Nephron progenitor cell (in vitro differentiated cells): ENCODE data around the gene UGT2B17.
"Not testable (repeated sequence)": the region's sequence is repeated elsewhere in the genome, so short reads cannot be mapped to it uniquely, and the experiment has no call there.

Source experiments
- DNase-seq: peaks from one replicate; pipeline ENCODE4 v3.0.0; 2021
- H3K27ac Mint-ChIP-seq: 2 replicates; pipeline ENCODE4 v1.8.0; 2021; ENCODE audit warnings: mild to moderate bottlenecking, moderate library complexity, mixed read lengths
- H3K27me3 Mint-ChIP-seq: 2 replicates; pipeline ENCODE4 v1.8.0; 2021; ENCODE audit warnings: mild to moderate bottlenecking, low read depth, mixed read lengths; ENCODE audit not compliant: poor library complexity
- H3K36me3 Mint-ChIP-seq: 2 replicates; pipeline ENCODE4 v1.8.0; 2021; ENCODE audit warnings: low read depth, mixed read lengths
- H3K4me1 Mint-ChIP-seq: 2 replicates; pipeline ENCODE4 v1.8.0; 2021; ENCODE audit warnings: mixed read lengths
- H3K4me3 Mint-ChIP-seq: 2 replicates; pipeline ENCODE4 v1.8.0; 2021; ENCODE audit warnings: mild to moderate bottlenecking, moderate library complexity, mixed read lengths
- H3K9me3 Mint-ChIP-seq: 2 replicates; pipeline ENCODE4 v1.8.0; 2021; ENCODE audit warnings: mild to moderate bottlenecking, moderate library complexity, mixed read lengths
- TF ChIP-seq, protein P1 (sequence below): fragments of 200-600 bp; sonication (generic); IDR thresholded peaks from 2 replicates; pipeline ENCODE4 v1.5.0; 2021; ENCODE audit warnings: antibody characterized with exemption

Gene UGT2B17

DNA sequence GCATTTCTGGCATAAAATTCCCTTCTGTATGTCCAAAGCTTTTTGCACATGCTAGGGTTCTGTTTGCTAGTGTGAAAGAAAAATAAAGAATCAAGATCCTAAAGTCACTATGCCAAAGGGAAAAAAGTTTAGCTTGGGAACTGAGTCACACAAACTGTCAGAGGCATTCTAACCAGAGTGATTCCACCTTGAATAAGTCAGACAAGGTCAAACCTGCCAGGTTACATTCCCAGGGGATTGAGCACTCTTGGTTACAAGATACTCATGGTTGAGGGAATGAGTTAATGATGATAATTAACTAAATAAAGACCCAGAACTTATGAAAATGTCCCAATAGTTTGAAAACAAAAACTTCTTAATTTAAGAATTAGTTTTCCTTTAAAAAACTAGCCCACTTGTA, 13.7 kb upstream of the UGT2B17 start:
- DNase-seq: no peak
- Mint-ChIP-seq H3K27me3 (peaks cover 10% of the 10 kb centered on the region), H3K27ac (no peak overlapping the region), H3K4me3 (no peak overlapping the region), H3K9me3 (peaks cover under 1% of the 10 kb centered on the region), H3K36me3 (no peaks in the 10 kb centered on the region), H3K4me1 (no peaks in the 10 kb centered on the region)
- TF ChIP-seq, protein P1, sequence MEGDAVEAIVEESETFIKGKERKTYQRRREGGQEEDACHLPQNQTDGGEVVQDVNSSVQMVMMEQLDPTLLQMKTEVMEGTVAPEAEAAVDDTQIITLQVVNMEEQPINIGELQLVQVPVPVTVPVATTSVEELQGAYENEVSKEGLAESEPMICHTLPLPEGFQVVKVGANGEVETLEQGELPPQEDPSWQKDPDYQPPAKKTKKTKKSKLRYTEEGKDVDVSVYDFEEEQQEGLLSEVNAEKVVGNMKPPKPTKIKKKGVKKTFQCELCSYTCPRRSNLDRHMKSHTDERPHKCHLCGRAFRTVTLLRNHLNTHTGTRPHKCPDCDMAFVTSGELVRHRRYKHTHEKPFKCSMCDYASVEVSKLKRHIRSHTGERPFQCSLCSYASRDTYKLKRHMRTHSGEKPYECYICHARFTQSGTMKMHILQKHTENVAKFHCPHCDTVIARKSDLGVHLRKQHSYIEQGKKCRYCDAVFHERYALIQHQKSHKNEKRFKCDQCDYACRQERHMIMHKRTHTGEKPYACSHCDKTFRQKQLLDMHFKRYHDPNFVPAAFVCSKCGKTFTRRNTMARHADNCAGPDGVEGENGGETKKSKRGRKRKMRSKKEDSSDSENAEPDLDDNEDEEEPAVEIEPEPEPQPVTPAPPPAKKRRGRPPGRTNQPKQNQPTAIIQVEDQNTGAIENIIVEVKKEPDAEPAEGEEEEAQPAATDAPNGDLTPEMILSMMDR: no peak

DNA sequence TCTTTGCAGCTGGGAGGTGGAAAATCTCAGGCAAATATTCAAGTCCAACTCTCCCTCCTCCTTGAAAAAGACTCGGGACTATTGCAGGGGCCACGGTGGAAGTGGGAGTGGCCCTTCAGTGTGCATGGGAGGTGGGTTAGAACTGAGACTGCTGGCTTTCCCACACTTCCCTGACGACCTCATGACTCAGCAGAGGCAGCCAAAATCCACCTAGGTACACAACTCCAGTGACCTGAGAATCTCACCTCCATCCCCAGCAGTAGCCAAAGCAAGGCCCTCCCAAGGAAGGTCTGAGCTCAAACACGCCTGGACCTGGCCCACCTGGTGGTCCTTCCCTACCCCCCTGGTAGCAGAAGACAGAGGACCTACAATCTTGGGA, 6.2 kb upstream of the UGT2B17 start:
- DNase-seq: no peak
- Mint-ChIP-seq H3K27me3 (no peaks in the 10 kb centered on the region), H3K27ac (no peak overlapping the region), H3K9me3 (peaks cover 7% of the 10 kb centered on the region), H3K4me3 (no peak overlapping the region), H3K36me3 (no peaks in the 10 kb centered on the region), H3K4me1 (no peaks in the 10 kb centered on the region)
- TF ChIP-seq, protein P1: no peak

DNA sequence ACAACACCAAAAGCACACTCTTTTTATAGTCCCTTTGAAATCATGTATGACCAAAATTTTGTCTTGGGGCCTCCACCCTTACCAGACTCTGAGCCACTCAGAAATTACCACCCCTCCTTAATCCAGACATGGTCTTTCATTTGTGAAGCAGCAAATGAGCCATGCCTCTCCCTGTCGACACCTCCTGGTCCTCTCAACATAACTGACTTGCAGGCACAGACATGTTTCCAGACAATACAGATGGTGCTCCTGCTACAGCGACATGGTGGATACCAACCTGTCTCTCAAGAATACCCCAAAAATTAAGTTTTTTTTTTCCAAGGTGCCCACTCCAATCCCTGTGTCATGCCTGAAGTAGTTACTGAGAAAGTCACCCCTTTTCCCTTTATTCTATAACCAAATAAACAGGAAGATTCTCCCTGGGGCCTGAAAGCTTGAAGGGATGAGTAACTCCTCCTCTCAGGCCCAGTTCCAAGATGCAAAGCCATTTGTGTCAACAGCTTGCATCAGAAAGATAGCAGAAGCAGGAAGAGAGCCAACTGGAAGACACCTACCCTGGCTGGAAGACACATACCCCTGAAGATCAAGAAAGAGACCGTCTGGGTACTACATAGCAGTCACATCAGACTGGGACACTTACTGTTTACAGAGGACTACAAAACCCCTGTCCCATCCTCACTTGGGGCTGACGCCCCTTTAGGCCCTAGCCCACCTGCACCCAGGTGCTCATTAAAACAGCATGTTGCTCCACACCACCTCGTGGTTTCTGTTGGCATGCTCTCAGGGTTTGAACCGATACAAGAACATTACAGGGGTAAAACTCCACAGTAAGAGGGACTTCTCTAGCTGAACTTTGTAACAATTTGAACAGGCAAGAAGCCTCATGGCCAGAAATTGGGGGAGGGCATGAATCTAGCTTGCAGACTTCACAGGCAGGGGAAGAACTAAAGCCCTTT, 5.5 kb upstream of the UGT2B17 start:
- H3K9me3 Mint-ChIP-seq: peaks cover 7% of the 10 kb centered on the region
- TF ChIP-seq, protein P1: no peak
- no peak for DNase-seq
- no peaks in the 10 kb centered on the region for H3K36me3 Mint-ChIP-seq
- no peaks in the 10 kb centered on the region for H3K4me1 Mint-ChIP-seq
- no peaks in the 10 kb centered on the region for H3K27me3 Mint-ChIP-seq
- H3K4me3 Mint-ChIP-seq: no peak overlapping the region
- no peak overlapping the region for H3K27ac Mint-ChIP-seq

DNA sequence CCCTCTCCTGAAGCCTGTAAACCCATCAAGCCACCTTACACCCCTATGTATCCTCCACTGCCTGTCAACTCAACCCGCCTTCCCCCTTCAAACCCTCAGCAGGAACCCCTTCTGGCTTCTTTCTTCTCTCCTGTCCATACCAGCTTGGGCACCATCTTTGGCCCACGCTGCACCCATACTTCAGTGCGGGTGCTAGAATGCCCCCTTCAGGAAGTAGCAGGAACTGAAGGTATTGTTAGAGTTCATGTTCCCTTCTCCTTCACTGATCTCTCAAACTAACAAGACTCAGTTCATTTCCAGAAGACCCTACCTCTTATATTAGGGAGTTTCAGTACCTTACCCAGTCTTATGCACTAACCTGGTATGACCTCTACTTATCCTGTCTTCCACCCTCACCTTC, 1.5 kb upstream of the UGT2B17 start:
- Mint-ChIP-seq H3K4me1 (no peaks in the 10 kb centered on the region), H3K27ac (no peak overlapping the region), H3K4me3 (no peak overlapping the region), H3K9me3 (no peaks in the 10 kb centered on the region), H3K36me3 (no peaks in the 10 kb centered on the region), H3K27me3 (no peaks in the 10 kb centered on the region)
- TF ChIP-seq, protein P1: no peak
- DNase-seq: no peak

DNA sequence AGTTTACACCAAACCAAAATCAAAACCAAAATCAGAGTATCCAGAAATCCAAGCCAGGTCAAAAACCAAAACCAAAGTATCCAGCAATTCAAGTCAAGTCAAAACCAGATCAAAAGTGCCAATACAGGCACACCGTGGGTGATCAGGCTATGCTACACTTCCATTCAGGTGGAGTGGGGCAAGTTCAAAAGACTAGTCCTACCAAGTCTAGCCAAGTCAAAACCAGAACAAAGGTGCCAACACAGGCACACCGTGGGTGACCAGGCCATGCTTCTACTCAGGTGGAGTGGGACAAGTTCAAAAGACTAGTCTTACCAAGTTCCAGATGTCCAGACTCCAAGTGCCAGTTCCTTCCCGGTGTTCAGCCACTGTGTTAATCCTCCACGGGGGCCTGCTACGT, 486 bp downstream of the UGT2B17 start:
- not testable (repeated sequence) for H3K4me3 Mint-ChIP-seq, H3K9me3 Mint-ChIP-seq, DNase-seq, H3K27ac Mint-ChIP-seq, H3K4me1 Mint-ChIP-seq, H3K36me3 Mint-ChIP-seq, H3K27me3 Mint-ChIP-seq

DNA sequence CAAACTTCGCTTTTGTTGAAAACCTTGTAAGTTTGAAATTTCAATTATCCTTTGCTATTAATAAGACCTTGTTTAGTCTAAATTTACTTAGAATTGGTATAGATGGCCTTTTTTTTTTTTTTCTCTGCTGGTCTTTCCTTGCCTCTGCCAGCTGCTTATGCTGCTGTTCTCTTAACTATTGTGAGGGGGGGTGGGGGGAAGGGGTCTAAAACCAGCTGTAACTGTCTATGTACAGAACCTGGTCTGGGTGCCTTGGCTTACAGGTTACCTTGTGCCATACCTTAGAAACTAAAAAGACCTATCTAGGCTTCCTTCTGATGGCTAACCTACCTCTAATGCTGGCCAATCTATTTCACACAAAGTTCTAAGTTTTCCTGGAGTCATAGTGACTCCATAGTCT, 1.0 kb downstream of the UGT2B17 start:
- no peak overlapping the region for H3K4me3 Mint-ChIP-seq
- TF ChIP-seq, protein P1: no peak
- H3K9me3 Mint-ChIP-seq: no peaks in the 10 kb centered on the region
- no peak for DNase-seq
- no peak overlapping the region for H3K27ac Mint-ChIP-seq
- H3K27me3 Mint-ChIP-seq: no peaks in the 10 kb centered on the region
- no peaks in the 10 kb centered on the region for H3K4me1 Mint-ChIP-seq
- H3K36me3 Mint-ChIP-seq: no peaks in the 10 kb centered on the region
